Erythroblast (primary cell): ENCODE measurements around the gene ART1.
A peak's percentile ranks its signal among the peaks of the same experiment; 100 is the strongest.
"Not testable (repeated sequence)": the region's sequence is repeated elsewhere in the genome, so short reads cannot be mapped to it uniquely, and the experiment has no call there.

Source experiments
- DNase-seq, 2 experiments: peaks; one replicate each; lab custom pipeline; 2025; lab: John Stamatoyannopoulos, UW
- GATA1 ChIP-seq: IDR thresholded peaks from 2 replicates; pipeline ENCODE4 v1.6.1; 2011; ENCODE audit warnings: low read depth, mild to moderate bottlenecking, control low read depth, low read length, moderate library complexity
- POLR2A ChIP-seq: IDR thresholded peaks from 2 replicates; pipeline ENCODE4 v1.6.1; 2011; ENCODE audit warnings: mild to moderate bottlenecking, low read length

ART1 gene, protein sequence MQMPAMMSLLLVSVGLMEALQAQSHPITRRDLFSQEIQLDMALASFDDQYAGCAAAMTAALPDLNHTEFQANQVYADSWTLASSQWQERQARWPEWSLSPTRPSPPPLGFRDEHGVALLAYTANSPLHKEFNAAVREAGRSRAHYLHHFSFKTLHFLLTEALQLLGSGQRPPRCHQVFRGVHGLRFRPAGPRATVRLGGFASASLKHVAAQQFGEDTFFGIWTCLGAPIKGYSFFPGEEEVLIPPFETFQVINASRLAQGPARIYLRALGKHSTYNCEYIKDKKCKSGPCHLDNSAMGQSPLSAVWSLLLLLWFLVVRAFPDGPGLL

DNA sequence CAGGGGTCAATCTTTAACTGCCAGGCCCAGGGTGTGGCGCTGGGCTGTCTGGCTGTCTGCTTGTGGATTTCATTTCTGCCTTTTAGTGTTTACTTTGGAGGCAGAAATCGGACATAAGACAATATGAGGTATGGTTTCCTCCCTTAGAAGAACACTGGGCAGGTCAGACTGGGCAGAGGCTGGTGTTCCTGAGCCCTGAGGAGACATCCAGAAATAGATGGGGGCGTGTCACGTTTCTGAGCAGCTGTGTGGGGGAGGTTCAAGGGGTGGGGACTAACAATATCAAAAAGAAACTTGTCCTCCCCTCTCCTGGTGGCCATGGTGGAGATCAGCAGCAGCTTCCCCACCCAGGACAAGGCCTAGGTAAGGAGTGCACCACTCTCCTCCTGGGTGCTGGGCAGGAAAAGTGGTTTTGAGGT is at the start of gene ART1:
ART1 (plus strand) TSS at position 312 of the 419 bp plus-strand sequence. CDS start 14,086 bp downstream, outside the sequence.
- peak; percentile 32 to 54 for DNase-seq
- no peak for TF ChIP-seq GATA1
- no peak for TF ChIP-seq POLR2A

DNA sequence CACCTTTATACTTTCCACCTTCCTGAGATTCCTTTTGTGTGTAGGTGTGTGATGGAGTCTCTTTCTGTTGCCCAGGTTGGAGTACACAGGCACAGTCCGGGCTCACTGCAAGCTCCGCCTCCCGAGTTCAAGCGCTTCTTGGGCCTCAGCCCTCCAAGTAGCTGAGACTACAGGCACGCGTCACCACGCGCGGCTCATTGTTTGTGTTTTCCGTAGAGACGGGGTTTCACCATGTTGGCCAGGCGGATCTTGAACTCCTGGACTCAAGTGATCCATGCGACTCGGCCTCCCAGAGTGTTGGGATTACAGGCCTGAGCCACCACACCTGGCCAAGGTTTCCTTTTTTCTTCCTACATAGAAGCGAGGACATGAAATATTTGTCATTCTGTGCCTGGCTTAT is 47.2 kb upstream of the ART1 start:
- not testable (repeated sequence) for DNase-seq

DNA sequence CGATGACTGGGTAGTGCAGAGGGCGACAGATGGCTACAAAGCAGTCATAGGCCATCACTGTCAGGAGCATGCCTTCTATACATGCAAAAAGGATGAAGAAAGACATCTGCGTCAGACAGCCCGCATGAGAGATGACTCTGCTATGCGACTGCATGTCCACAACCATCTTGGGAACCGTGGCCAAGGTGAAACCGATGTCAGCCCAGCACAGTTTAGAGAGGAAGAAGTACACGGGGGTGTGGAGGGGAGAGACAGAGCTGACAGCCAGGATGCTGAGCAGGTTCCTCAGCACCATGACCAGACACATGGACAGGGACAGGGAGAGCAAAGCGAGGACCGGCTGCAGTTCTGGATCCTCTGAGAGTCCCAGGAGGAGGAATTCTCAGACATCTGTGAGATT is 44.7 kb upstream of the ART1 start:
- DNase-seq, result not testable (repeated sequence)

DNA sequence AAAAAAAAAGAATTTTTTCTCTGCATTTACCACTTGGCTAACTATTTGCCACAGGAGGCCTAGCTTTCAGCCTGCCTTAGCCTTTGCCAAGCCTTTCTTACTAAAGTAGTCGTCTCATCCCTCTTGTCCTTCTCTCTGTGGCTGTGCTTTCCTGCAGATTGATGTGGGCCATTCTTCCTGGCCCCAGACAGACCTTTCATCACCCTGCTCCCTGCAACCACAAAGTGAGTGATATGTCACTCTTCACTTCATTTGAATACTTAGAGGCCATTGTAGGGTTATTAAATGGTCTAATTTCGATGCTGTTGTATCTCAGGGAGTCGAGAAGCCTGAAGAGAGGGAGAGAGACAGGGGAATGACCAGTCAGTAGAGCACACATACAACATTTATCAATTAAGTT is 40.8 kb upstream of the ART1 start:
- no peak for TF ChIP-seq GATA1
- no peak for TF ChIP-seq POLR2A
- DNase-seq, result no peak

DNA sequence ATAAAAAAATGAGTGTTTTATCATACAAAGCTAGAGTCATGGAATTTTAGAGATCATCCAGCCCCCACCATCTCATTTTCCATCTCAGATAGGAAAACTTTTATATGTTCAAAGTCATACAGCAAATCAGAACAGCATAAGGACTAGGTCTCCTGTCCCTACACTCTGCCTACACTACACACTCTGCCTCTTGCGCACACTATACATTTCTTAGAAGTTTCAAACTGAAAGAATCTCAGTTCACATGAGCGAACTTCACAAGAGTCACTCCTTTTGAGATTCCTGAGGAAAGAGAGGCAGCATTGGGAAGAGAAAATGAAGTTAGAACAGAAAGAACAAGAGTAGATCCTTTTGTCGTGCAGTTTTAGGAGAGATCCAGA is 39.7 kb upstream of the ART1 start:
- no peak for DNase-seq
- no peak for TF ChIP-seq GATA1
- no peak for TF ChIP-seq POLR2A

DNA sequence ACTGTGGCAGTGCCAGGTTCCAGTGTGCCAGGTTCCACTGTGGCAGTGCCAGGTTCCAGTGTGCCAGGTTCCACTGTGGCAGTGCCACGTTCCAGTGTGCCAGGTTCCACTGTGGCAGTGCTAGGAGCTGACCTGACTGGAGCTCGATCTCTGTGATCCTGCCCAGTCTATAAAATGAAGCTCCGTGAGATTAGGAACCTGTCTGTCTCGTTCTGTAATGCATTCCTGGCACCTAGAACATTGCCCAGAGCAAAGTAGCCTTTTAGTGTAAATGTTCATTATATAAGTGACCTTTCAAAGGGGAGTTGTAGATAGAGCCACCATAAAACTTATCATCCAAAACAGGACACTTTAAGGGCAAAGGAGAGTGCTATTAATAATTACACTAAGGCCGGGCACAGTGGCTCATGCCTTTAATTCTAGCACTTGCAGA is 39.1 kb upstream of the ART1 start:
- no peak for DNase-seq
- TF ChIP-seq POLR2A, result no peak
- no peak for TF ChIP-seq GATA1

DNA sequence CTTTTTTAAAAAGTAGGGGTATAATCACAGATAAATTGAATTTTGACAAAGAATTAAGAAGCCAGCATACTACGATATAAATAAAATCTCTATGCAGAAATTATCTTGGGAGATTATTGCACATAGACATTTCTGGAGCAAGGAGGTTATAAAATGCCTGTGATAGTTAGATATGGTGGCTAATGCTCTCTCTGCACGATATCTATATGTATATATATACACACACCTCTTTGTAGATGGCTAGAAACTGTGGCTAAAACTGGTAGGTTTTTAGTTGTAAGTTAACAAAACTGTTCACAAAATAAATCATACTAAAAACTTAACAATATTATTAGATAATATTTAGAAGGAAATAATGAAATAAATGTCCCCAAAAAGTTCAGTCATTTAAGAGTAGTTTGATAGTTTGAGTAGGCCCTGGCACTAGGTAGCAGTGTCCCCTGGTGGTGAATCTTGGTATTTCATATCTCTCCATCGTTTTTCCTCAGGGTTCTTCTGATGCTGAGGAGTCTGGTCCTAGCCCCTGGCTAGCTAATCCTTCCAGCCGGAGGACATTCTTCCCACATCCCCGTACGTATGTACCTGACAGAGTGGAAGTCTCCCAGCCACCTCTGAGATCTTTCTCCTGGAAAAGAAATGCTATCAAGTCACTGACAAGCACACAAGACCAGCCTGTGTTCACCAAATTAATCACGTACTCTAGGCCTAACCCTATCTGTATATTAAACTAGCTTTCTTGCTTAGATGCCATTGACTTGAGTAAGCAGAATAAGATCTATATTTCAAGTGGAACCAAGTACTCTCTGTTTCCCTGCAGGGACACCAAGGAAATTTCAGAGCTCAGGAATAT is 35.3 kb upstream of the ART1 start:
- peak; percentile 55 to 78 for DNase-seq
- TF ChIP-seq GATA1, result no peak

DNA sequence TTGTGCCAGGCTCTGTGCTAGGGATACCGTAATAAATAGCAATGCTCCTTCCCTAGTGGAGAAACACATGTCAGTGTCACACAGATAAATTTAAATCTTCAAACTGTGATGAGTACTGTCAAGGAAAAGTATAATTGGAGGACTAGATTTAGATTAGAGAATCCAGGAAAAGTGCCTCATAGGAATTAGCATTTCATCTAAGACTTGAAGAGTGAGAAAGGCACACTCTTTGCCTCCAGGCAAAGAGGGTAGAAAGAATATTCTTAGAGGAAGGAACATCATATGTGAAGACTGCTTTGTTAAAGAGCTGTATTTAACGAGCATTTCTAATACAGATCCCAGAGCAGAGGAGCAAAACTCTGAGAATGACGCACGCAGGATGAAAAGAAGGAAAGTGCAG is 34.1 kb upstream of the ART1 start:
- no peak for TF ChIP-seq GATA1
- TF ChIP-seq POLR2A, result no peak
- DNase-seq, result no peak

DNA sequence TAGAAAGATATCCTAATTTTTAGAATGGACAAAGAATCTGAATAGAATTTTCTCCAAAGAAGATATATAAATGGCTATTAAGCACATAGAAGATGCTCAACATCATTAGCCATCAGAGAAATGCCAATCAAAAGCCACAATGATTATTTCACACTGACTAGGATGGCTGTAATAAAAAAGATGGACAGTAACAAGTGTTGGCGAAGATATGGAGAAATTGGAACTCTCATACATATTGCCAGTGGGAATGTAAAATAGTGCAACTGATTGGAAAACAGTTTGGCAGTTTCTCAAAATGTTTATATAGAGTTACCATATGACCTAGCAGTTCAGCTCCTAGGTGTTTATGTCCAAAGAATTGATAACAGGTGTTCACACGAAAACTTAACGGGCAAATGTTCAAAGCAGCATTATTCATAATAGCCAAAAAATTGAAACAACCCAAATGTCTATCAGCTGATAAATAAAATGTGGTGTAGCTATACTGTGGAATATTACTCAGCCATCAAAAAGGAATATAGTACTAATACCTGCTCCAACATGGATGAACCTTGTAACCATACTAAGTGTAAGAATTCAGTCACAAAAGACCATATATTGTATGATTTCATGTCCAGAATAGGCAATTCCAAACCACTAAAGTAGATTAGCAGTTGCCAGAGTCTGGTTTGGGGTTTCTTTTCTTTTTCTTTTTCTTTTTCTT is 32.8 kb upstream of the ART1 start:
- no peak for DNase-seq
- TF ChIP-seq GATA1 (no peak), POLR2A (no peak)

DNA sequence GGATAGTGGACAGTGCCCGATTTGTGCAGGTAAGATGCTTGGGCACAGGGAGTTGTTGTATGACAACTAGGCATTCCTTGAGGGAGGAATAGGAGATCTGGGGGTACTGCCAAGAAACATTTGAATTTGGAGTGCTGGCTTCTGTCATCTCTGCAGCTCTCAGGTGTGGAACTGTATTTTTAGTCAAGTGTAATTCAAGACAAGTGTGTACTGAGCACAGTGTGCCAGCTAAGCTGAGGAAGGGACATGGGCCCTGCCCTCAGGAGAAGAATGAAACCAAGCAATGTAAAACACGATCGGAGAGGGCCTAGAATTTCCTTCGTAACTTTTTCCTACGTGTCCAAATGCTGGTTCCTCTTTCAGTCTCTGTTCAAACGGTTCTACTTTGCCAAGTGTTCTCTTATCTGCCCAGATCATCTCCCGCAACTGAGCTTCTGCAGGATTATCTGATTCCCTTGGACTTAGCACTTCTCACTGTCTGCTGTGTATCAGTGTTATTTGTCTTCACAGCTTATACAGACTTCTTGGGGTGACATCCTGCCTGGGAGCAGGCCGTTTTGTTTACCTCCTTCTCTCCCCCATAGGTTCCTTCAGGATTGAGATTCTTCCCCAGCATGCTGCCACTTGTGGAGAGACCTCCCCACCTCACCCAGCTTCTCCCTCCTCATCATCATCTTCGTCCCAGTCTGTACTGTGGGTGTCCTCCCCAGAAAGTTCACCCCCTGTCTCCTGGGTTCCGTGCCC is 30.8 kb upstream of the ART1 start:
- peak; percentile 30 for TF ChIP-seq GATA1
- TF ChIP-seq POLR2A, result no peak

DNA sequence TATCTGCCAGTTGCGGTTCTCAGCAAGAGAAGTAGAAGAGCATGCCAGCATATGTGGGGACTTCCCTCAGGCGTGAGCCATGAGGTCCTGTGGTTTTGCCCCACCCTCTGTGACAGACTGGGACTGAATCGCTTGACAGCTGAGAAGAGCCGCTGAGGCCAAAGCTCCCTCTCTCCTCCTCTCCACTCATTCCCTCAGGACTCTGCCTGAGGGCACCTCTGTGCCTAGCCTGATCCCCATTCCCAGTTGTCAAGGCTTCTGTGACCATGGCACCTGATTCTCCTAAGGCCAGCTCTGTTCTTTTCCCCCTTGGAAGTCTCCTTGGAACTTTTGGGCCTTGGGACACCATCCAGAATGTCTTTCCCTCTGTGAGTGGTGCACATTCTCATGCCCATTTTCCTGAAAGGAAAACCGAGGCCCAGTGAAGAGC is 30.2 kb upstream of the ART1 start:
- peak; percentile 41 to 53 for DNase-seq
- TF ChIP-seq POLR2A (no peak), GATA1 (no peak)

More for the DNA sequence above, 30.8 kb upstream of the ART1 start:
- DNase-seq, result peak in 1 of 2 experiments; percentile 45

DNA sequence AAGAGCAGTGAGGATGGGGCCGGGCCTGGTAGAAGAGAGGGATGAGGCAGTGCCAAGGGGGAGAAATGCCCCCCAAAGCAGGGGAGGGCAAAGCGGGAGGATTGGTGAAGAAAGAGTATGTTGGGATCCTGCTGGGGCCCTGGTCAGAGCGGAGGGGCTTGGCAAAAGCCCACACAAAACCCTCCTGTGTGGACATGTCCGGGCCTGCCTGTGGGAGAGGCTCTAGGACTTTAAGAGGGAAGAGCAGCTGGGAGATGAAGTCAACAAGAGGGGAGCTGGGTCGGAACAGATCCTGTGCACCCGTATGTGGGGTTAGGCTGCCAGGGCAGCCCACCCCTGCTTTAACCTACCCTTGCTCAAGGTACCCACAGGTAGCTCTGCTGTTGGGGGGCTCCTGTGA is 28.9 kb upstream of the ART1 start:
- DNase-seq, result no peak
- no peak for TF ChIP-seq GATA1
- TF ChIP-seq POLR2A, result no peak

DNA sequence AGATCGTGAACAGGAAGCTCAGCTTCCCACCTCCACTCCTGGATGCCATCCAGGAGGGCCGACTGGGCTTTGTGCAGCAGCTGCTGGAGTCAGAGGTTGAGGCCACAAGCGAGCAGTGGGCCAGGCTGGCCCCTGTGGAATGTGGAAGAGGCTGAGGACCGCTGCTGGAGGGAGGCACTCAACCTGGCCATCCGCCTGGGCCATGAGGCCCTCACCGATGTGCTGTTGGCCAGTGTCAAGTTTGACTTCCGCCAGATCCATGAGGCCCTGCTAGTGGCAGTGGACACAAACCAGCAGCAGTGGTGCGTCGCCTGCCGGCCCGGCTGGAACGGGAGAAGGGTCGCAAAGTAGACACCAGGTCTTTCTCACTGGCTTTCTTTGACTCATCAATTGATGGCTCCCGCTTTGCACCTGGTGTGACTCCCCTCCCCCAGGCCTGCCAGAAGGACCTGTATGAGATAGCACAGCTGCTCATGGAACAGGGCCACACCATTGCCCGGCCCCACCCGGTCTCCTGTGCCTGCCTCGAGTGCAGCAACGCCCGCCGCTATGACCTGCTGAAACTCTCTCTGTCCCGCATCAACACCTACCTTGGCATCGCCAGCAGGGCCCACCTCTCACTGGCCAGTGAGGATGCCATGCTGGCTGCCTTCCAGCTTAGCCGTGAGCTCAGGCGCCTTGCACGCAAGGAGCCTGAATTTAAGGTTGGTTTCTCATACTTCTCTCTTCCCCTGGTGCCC is 28.0 kb upstream of the ART1 start:
- TF ChIP-seq POLR2A (no peak), GATA1 (no peak)
- DNase-seq, result no peak

DNA sequence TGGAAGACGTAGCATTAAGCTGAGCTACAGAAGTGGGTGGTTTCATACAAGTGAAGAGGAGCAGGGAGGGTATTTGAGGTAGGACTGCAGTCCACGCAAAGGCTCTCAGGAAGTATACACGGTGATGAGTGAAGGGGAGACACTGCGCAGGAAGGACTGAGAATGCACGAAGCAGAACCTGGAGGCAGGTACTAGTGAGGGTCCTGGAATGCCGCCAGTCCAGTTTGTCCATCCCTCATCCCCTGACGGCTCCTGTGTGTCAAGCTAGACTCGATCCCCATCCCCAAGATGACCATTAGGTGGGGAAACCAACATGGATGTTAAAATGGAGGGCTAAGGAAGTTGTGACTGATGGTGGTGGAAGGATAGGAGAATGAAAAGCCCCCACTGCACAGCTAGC is 26.9 kb upstream of the ART1 start:
- DNase-seq, result no peak
- no peak for TF ChIP-seq POLR2A
- no peak for TF ChIP-seq GATA1
